ENCODE measurements around the gene BAIAP2L1.

The BAIAP2L1 gene

GRCh38 chr7:98300595-98301372 lies 100.1 kb downstream of the BAIAP2L1 start:
- TF ChIP-seq RAD21 (IDR thresholded peaks at IDR 0.05; ENCODE audit: low read depth) (no peak), NFIC (IDR thresholded peaks at IDR 0.05) (no peak), TCF12 (IDR thresholded peaks at IDR 0.05; ENCODE audit: low read depth) (no peak), YY1 (IDR thresholded peaks at IDR 0.05; ENCODE audit: low read depth) (no peak), FOXM1 (IDR thresholded peaks at IDR 0.05; ENCODE audit: borderline replicate concordance, low read depth) (no peak), CEBPB (IDR thresholded peaks at IDR 0.05) (no peak), CREB1 (IDR thresholded peaks at IDR 0.05; ENCODE audit: low read depth) (no peak), TAF1 (IDR thresholded peaks at IDR 0.05; ENCODE audit: low read depth) (no peak), EP300 (IDR thresholded peaks at IDR 0.05; ENCODE audit: borderline replicate concordance) (no peak), ZBTB7A (IDR thresholded peaks at IDR 0.05; ENCODE audit: low read depth) (no peak), EGR1 (IDR thresholded peaks at IDR 0.05) (no peak), REST (IDR thresholded peaks at IDR 0.05; ENCODE audit: low read depth) (no peak), TEAD4 (IDR thresholded peaks at IDR 0.05) (no peak)
- TF ChIP-seq, protein P1, sequence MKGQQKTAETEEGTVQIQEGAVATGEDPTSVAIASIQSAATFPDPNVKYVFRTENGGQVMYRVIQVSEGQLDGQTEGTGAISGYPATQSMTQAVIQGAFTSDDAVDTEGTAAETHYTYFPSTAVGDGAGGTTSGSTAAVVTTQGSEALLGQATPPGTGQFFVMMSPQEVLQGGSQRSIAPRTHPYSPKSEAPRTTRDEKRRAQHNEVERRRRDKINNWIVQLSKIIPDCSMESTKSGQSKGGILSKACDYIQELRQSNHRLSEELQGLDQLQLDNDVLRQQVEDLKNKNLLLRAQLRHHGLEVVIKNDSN (IDR thresholded peaks at IDR 0.05): no peak
- TF ChIP-seq, protein P2, sequence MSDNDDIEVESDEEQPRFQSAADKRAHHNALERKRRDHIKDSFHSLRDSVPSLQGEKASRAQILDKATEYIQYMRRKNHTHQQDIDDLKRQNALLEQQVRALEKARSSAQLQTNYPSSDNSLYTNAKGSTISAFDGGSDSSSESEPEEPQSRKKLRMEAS (IDR thresholded peaks at IDR 0.05): no peak

DNA sequence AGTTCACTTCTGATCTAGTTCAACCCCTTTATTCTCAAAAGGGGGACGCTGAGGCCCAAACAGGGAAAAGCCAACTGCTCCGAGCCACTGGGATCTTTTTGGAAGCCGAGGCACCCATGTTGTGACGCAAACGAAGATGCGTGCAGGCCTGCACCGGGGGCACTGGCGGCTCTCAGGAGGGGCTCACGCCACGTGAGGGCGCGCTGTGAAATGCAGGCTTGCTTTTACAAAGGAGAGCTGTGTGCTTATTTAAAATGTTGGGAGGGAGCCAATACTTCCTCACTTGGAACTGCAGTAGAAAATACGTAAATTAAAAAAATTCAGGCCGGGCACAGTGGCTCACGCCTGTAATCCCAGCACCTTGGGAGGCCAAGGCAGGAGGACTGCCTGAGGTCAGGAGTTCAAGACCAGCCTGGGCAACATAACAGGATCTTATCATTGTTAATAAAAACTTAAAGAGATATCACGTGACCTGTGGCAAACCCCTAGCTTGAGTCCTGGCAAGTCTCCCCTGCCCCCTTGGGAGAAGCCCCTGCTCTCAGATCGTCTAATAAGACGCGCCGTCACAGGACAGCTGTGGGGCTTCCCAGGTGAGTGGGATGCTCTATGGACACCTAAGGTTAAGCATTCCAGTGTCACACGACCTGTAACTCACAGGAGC lies 103.1 kb downstream of the BAIAP2L1 start:
- TF ChIP-seq, protein P2 (IDR thresholded peaks at IDR 0.05): no peak
- no peak for TF ChIP-seq TEAD4 (IDR thresholded peaks at IDR 0.05)
- no peak for TF ChIP-seq ZBTB7A (IDR thresholded peaks at IDR 0.05; ENCODE audit: low read depth)
- TF ChIP-seq TCF12 (IDR thresholded peaks at IDR 0.05; ENCODE audit: low read depth): no peak
- no peak for TF ChIP-seq NFIC (IDR thresholded peaks at IDR 0.05)
- no peak for TF ChIP-seq TAF1 (IDR thresholded peaks at IDR 0.05; ENCODE audit: low read depth)
- no peak for TF ChIP-seq REST (IDR thresholded peaks at IDR 0.05; ENCODE audit: low read depth)
- no peak for TF ChIP-seq EGR1 (IDR thresholded peaks at IDR 0.05)
- TF ChIP-seq, protein P1 (IDR thresholded peaks at IDR 0.05): no peak
- TF ChIP-seq RAD21 (IDR thresholded peaks at IDR 0.05; ENCODE audit: low read depth): no peak
- TF ChIP-seq CEBPB (IDR thresholded peaks at IDR 0.05): no peak
- TF ChIP-seq YY1 (IDR thresholded peaks at IDR 0.05; ENCODE audit: low read depth): no peak
- no peak for TF ChIP-seq FOXM1 (IDR thresholded peaks at IDR 0.05; ENCODE audit: borderline replicate concordance, low read depth)
- no peak for TF ChIP-seq EP300 (IDR thresholded peaks at IDR 0.05; ENCODE audit: borderline replicate concordance)
- no peak for TF ChIP-seq CREB1 (IDR thresholded peaks at IDR 0.05; ENCODE audit: low read depth)

DNA sequence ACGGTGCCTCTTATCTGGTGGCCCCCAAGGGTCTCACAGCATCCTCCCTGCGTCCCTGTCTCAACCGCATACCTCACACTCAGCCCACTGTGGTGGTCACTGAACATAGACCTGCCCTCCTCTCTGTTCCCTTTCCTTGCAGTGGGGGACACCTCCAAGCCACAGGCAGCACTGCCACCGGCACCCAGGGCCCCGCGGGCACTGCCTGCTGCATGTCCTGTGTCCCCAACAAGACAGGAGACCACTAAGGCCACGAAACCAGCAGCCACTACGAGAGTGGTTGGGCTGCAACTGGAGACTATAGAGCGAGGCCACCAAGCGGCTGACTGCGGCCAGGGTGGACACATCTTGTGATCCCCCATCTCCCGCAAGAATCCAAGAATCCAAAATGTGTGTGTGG lies 104.1 kb downstream of the BAIAP2L1 start:
- TF ChIP-seq ZBTB7A (IDR thresholded peaks at IDR 0.05; ENCODE audit: low read depth): no peak
- no peak for TF ChIP-seq TCF12 (IDR thresholded peaks at IDR 0.05; ENCODE audit: low read depth)
- no peak for TF ChIP-seq TAF1 (IDR thresholded peaks at IDR 0.05; ENCODE audit: low read depth)
- TF ChIP-seq NFIC (IDR thresholded peaks at IDR 0.05): no peak
- TF ChIP-seq CEBPB (IDR thresholded peaks at IDR 0.05): no peak
- no peak for TF ChIP-seq YY1 (IDR thresholded peaks at IDR 0.05; ENCODE audit: low read depth)
- TF ChIP-seq, protein P1 (IDR thresholded peaks at IDR 0.05): no peak
- TF ChIP-seq, protein P2 (IDR thresholded peaks at IDR 0.05): no peak
- no peak for TF ChIP-seq EGR1 (IDR thresholded peaks at IDR 0.05)
- TF ChIP-seq EP300 (IDR thresholded peaks at IDR 0.05; ENCODE audit: borderline replicate concordance): no peak
- no peak for TF ChIP-seq TEAD4 (IDR thresholded peaks at IDR 0.05)
- no peak for TF ChIP-seq FOXM1 (IDR thresholded peaks at IDR 0.05; ENCODE audit: borderline replicate concordance, low read depth)
- no peak for TF ChIP-seq RAD21 (IDR thresholded peaks at IDR 0.05; ENCODE audit: low read depth)

- TF ChIP-seq TAF1 (IDR thresholded peaks at IDR 0.05; ENCODE audit: low read depth) (no peak), CEBPB (IDR thresholded peaks at IDR 0.05) (no peak), REST (IDR thresholded peaks at IDR 0.05; ENCODE audit: low read depth) (no peak), TCF12 (IDR thresholded peaks at IDR 0.05; ENCODE audit: low read depth) (no peak)
- TF ChIP-seq, protein P1 (IDR thresholded peaks at IDR 0.05): no peak
- TF ChIP-seq, protein P2 (IDR thresholded peaks at IDR 0.05): no peak
These were observed 105.3 kb downstream of the BAIAP2L1 start for GRCh38 chr7:98295467-98296192.
